Activated gamma-delta T cell treated with Interleukin-2 at 50 U/mL for 16 hours (primary cell): ENCODE results near the gene ZNF346.

ENCODE experiments used
- DNase-seq: peaks from one replicate; pipeline ENCODE4 v3.0.0-alpha.2; 2020

Gene ZNF346

GRCh38 chr5:177124486-177124991, 102.0 kb downstream of the ZNF346 start:
- no peak for DNase-seq

- no peak for DNase-seq
These were observed 104.3 kb downstream of the ZNF346 start for GRCh38 chr5:177126771-177127170.

- no peak for DNase-seq
These were observed 106.1 kb downstream of the ZNF346 start for GRCh38 chr5:177128551-177128981.

GRCh38 chr5:177130211-177131018, 107.9 kb downstream of the ZNF346 start:
- no peak for DNase-seq
